Stimulated activated CD4-positive, alpha-beta T cell treated with anti-CD3 and anti-CD28 coated beads, Interleukin-4, amount 100 ng/mL, for 48 hours (primary cell): ENCODE results near the gene SYT12.
"Not testable (repeated sequence)": the region's sequence is repeated elsewhere in the genome, so short reads cannot be mapped to it uniquely, and the experiment has no call there.

Experiments
- DNase-seq, 2 donors: peaks; one replicate each; pipeline ENCODE4 v3.0.0-alpha.2; 2020; ENCODE audit warnings: low read depth in 2 of 2

The SYT12 gene

GRCh38 chr11:66996609-66997273, 26.2 kb upstream of the SYT12 start:
- DNase-seq: no peak

DNA sequence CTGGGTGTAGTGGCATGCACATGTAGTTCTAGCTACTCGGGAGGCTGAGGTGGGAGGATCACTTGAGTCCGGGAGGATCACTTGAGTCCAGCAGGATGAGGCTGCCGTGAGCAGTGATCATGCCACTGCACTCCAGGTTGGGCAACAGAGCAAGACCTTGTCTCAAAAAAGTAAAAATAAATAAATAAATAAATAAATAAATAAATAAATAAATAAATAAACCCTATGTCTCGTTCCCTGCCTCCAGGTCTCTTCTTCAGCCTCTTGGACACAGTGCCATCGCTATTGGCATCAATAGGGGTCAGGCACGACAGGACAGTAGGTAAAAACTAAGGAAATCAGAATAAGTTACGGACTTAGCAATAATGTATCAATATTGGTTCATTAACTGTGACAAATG, 23.4 kb upstream of the SYT12 start:
- DNase-seq: no peak

GRCh38 chr11:67001332-67001731, 21.6 kb upstream of the SYT12 start:
- DNase-seq: no peak

DNA sequence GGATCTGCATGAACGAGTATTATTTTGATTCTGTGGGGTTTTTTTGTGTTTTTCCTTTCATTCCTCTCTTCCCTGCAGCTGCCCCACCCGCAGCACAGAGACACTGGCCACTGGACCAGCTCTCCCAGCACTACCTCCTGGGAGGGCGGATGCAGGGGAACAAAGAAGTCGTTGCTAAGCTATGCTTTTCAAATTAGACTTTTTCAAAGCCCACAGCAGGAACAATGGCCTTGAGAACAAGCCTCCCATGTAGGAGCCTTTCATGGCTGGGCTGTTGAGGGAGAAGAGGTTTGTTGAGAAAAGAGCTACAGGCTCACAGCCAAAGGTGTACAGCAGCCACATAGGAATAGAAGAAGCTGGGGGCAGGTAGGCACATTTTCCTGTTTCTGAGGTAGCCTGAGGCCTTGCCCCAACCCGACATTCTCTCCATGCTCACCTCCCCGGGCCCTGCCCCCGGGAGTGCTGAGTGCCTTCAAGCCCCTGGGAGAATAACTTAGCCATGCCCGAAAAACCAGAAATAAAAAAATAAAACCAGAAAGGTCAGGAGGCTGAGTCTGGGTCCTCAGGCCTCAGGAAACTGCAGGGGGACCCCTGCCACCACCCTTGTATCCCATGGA, 20.5 kb upstream of the SYT12 start:
- no peak for DNase-seq

DNA sequence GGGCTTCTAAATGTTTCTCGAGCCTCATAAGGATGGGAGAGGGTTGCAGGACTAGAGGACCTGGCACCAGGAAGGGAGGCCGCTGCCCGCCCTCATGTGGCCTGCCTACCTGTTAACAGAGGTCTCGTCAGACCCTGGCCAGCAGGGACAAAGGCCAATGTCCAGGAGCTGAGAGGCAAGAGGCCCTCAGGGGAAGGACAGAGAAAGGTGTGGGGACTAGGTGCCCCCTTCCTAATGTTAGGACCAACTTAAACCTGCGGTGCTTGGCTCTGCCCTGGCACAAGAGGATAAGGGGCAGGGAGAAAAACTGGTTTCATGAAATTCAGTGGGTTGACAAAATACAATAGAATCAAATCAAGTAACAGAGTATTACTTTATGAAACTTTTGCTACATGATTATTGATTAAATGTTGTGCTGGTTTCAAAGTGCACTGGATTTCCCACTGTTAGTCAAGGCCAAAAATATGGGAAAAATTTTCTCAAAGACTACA, 20.0 kb upstream of the SYT12 start:
- DNase-seq: no peak

DNA sequence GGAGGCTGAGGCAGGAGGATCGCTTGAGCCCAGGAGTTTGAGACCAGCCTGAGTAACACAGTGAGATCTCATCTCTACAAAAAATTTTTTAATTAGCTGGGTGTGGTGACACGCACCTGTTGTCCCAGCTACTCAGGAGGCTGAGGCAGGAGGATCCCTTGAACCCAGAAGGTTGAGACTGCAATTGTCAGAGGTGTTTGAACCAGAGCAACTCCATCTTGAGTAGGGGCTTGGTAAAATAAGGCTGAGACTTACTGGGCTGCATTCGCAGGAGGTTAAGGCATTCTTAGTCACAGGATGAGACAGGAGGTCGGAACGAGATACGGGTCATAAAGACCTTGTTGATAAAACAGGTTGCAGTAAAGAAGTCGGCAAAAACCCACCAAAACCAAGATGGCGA, 17.7 kb upstream of the SYT12 start:
- not testable (repeated sequence) for DNase-seq

DNA sequence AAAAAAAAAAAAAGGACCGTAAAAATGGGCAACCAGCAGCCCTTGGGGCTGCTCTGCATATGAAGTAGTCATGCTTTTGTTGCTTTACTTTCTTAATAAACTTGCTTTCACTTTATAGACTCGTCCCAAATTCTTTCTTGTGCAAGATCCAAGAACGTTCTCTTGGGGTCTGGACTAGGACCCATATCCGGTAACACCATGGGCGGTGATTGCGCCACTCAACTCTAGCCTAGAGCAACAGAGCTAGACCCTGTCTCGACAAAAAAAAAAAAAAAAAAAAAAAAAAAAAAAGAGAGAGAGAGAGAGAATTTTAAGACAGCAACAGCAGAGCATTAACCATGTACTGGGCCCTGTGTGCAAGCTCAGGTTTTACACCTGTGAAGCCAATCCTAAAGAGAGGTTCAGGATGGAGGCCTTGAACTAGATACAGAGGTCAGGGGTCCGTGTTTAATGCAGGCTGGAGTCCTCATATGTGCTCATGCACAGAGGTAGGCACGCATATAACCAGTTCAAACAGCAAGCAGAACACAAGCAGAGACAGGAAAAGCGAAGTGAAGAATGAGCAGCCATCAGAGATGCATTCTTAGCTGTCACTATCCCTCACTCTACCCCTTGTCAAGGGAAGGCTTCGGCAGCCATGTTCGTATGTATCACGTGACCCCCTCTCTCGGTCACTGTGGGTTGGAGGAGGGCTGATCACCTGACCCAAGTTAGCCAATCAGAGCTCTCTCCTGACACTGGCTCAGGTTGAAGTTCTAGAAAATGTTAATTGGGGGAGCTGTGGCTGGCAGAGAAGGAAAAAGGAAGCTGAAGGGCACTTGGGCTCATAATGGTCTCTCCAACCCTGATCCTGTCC, 16.7 kb upstream of the SYT12 start:
- DNase-seq: peak; percentile 23 to 31

GRCh38 chr11:67007126-67007525, 15.8 kb upstream of the SYT12 start:
- DNase-seq: no peak

GRCh38 chr11:67010296-67010905, 12.5 kb upstream of the SYT12 start:
- no peak for DNase-seq

- no peak for DNase-seq
Measured at GRCh38 chr11:67013511-67014045, 9.4 kb upstream of the SYT12 start.

- no peak for DNase-seq
Measured at GRCh38 chr11:67014343-67014742, 8.6 kb upstream of the SYT12 start.

DNA sequence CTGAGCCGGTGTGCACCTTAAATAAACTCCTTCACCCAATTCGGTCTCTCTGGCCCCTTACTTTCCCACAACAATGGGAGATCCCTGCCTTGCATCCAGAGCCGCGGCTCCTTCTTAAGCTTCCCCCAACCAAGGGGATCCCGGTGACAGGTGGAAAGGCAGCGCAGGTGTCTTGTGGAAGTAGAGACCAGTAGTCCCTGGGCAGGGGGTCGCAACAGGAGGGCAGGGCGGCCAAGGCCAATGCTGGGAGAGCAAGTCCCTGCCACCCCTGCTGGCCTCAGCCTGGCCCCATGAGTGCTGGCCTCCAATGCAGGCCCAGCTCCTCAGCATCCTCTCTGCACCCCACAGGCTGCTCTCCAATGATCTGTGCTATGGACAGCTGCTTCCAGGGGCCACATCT, 7.9 kb upstream of the SYT12 start:
- DNase-seq: no peak

DNA sequence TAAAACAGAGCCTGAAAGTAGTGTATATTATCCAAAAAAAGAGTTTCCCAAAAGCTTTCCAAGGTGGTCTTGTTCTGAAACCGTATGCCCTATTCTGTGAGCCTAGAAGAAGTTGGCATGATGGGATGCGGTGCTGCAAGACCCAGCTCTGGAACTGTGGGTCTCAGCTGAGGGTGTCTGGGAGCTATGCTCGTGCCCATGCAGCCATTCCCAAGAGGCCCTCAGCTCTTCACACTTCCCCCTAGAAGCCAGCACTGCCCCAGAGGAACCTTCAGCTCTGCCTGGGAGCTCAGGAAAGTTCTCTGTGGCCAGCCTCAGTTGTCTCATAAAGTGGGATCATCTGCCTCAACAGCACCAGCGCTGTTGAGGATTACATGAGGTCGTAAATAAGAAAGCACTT, 6.4 kb upstream of the SYT12 start:
- no peak for DNase-seq

DNA sequence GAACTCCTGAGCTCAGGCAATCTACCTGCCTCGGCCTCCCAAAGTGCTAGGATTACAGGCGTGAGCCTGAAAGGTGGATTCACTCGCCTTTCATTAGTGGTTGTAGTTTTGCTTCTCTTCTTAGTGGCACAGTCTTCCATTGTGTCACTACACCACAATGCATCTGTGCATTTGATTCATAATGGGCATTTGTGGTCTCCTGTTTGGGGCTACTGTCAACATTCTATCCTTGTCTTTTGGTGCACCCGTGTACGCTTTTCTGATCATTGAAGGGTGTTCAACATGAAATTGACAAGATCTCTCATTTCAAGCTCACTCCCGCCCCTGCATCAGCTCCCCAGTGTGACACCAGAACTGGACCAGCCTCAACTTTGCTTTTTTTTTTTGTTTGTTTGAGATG, 2.0 kb upstream of the SYT12 start:
- no peak for DNase-seq

GRCh38 chr11:67022341-67022933, 497 bp upstream of the SYT12 start:
- no peak for DNase-seq

DNA sequence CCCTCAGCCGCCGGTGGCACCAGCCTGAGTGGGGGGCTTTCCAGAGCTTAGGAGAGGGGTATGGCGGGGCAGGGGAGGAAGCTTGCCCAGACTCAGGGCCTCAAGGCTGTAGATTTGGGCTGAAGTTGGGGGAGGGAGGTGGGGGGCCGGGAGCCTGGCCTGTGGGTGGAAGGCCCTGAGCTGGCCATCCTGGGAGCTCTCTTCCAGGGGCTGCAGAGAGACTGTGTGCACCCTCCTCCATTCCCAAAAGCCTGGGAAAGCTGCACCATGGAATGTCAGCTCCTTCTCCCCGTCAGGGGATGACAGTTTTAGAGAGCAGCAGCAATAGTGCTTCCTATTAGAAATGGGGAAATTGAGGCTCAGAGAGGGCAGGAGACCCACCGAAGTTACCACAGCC, 1.0 kb downstream of the SYT12 start:
- no peak for DNase-seq

DNA sequence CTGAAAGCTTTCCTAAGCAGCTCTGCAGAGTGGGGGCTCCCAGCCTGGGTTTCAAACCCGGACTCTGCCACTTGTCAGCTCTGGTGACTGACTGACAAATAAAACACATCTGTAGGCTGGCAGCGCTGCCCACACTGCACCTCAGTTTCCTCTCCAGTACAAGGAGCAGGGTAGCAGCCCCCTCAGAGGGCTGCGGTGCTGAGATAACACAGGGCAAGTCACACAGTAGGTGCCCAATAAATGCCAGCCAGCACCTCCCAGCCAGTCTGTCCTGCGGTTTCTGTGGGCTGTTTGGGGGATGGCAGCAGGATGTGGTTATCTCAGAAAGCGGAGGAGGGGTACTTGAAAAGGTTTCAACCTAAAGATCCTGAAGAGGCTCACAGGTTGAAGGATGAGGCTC, 1.5 kb downstream of the SYT12 start:
- DNase-seq: peak in 1 of 2 donors; percentile 17

- no peak for DNase-seq
Measured at GRCh38 chr11:67024966-67025365, 2.0 kb downstream of the SYT12 start.

DNA sequence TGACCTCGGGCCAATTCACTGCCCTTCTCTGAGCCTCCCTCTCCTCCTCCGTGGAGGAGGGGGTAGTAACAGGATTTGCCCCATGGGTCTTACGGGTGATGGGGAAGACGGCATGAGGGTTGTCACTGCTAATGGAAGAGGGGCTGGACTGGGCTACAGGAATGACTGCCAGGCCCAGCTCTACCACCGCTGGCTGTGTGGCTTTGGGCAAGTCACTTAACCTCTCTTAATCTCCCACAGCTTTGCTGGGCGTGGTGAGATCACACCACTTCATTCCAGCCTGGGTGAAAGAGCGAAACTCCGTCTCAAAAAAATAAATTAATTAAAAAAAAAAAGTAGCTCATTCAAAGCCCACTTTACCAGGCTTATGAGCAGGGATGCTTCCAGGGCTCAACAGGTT, 2.8 kb downstream of the SYT12 start:
- no peak for DNase-seq

GRCh38 chr11:67026941-67027340, 4.0 kb downstream of the SYT12 start:
- DNase-seq: no peak

GRCh38 chr11:67027483-67027930, 4.6 kb downstream of the SYT12 start:
- no peak for DNase-seq
